HepG2 (cell line): ENCODE results near the gene MYCBPAP. TPM values are rescaled to one million over a fixed set of nuclear protein-coding genes. Genes with fewer than 3 reads are reported as not detected.

ENCODE experiments used
- ASH2L ChIP-seq: fragments of 300-600, 200-600 bp; sonication (generic); IDR thresholded peaks from 2 replicates; pipeline ENCODE4 v1.7.0; 2017; ENCODE audit warnings: low read depth, mild to moderate bottlenecking, moderate library complexity, mixed read lengths, low read length; ENCODE audit not compliant: insufficient read length
- BCL6 ChIP-seq: IDR thresholded peaks from 2 replicates; pipeline ENCODE4 v1.6.1; 2016; ENCODE audit warnings: missing genetic modification reagents, missing compliant biosample characterization
- KLF12 ChIP-seq: sonication (generic); formaldehyde crosslinking; IDR thresholded peaks from 2 replicates; pipeline ENCODE4 v1.4.0; 2020; ENCODE audit warnings: missing genetic modification reagents, borderline replicate concordance
- MYC ChIP-seq: sonication (generic); formaldehyde crosslinking; IDR thresholded peaks from 2 replicates; pipeline ENCODE4 v1.9.0; 2021; ENCODE audit warnings: missing genetic modification reagents, borderline replicate concordance
- PHB2 ChIP-seq: fragments of 450-650 bp; IDR thresholded peaks from 2 replicates; pipeline ENCODE4 v1.6.1; 2018; ENCODE audit not compliant: partially characterized antibody
- RARG ChIP-seq: sonication (generic); formaldehyde crosslinking; IDR thresholded peaks from 2 replicates; pipeline ENCODE4 v1.4.0; 2020; ENCODE audit warnings: low read depth, mild to moderate bottlenecking, missing genetic modification reagents
- RBM39 ChIP-seq: fragments of 200-400 bp; formaldehyde crosslinking; IDR thresholded peaks from one replicate; pipeline ENCODE4 v1.6.1; 2018; ENCODE audit warnings: antibody characterized with exemption, mild to moderate bottlenecking, low read depth, low read length; ENCODE audit not compliant: poor library complexity, severe bottlenecking
- SNAPC2 ChIP-seq: sonication (generic); formaldehyde crosslinking; IDR thresholded peaks from 2 replicates; pipeline ENCODE4 v1.8.1; 2022; ENCODE audit warnings: mild to moderate bottlenecking, missing genetic modification reagents
- SNRNP70 ChIP-seq: fragments of 200-400 bp; formaldehyde crosslinking; IDR thresholded peaks from 2 replicates; pipeline ENCODE4 v1.6.1; 2017; ENCODE audit warnings: mild to moderate bottlenecking, low read depth, low read length, moderate library complexity
- SP140L ChIP-seq: sonication (generic); formaldehyde crosslinking; IDR thresholded peaks from 2 replicates; pipeline ENCODE4 v1.4.0; 2020; ENCODE audit warnings: missing genetic modification reagents, borderline replicate concordance
- ZNF121 ChIP-seq: sonication (generic); formaldehyde crosslinking; IDR thresholded peaks from 2 replicates; pipeline ENCODE4 v1.5.0; 2020; ENCODE audit warnings: mild to moderate bottlenecking, missing genetic modification reagents
- ZNF124 ChIP-seq: sonication (generic); formaldehyde crosslinking; IDR thresholded peaks from 2 replicates; pipeline ENCODE4 v1.4.0; 2020; ENCODE audit warnings: missing genetic modification reagents
- ZNF33A ChIP-seq: sonication (generic); formaldehyde crosslinking; IDR thresholded peaks from 2 replicates; pipeline ENCODE4 v1.5.1; 2020; ENCODE audit warnings: missing genetic modification reagents, mild to moderate bottlenecking, moderate library complexity, borderline replicate concordance
- ZNF512 ChIP-seq: sonication (generic); formaldehyde crosslinking; IDR thresholded peaks from 2 replicates; pipeline ENCODE4 v1.4.0; 2020; ENCODE audit warnings: mild to moderate bottlenecking, missing genetic modification reagents
- ZNF598 ChIP-seq: sonication (generic); formaldehyde crosslinking; IDR thresholded peaks from 2 replicates; pipeline ENCODE4 v1.5.1; 2020; ENCODE audit warnings: mild to moderate bottlenecking, missing genetic modification reagents, borderline replicate concordance
- polyA plus RNA-seq, 8 experiments: library from polyadenylated mRNA; depleted of rRNA in 3 of 8; stranded (reverse) in 7 of 8; unstranded in 1 of 8; fragments of >200 nt; fragmentation: Illumina TruSeq in 4 of 8; extraction: Trizol in 4 of 8; gene quantifications; 2 replicates each; pipeline versions ENCODE4 v1.2.1 to v1.2.3, GENCODE V29; 2011 to 2016; ENCODE audit warnings: low read depth in 4 of 8, missing spikeins in 1 of 8, mixed read lengths in 1 of 8; ENCODE audit not compliant: insufficient read depth in 1 of 8
- total RNA-seq, 5 experiments: library from RNA; depleted of rRNA; stranded (reverse); fragments of >200 nt; fragmentation: Illumina TruSeq; extraction: Trizol; gene quantifications; 2 replicates each; pipeline ENCODE4 v1.2.3, GENCODE V29; 2016; ENCODE audit warnings: low read depth in 1 of 5
- TF ChIP-seq, protein P1 (sequence below): sonication (generic); formaldehyde crosslinking; IDR thresholded peaks from 2 replicates; pipeline ENCODE4 v1.4.0; 2020; ENCODE audit warnings: mild to moderate bottlenecking, low read depth, missing genetic modification reagents
- TF ChIP-seq, protein P2 (sequence below): sonication (generic); formaldehyde crosslinking; IDR thresholded peaks from 2 replicates; pipeline ENCODE4 v1.4.0; 2020; ENCODE audit warnings: missing genetic modification reagents, borderline replicate concordance
- TF ChIP-seq, protein P3 (sequence below): sonication (generic); formaldehyde crosslinking; IDR thresholded peaks from 2 replicates; pipeline ENCODE4 v1.8.0; 2022; ENCODE audit warnings: mild to moderate bottlenecking, missing genetic modification reagents; ENCODE audit not compliant: insufficient replicate concordance
- TF ChIP-seq, protein P4 (sequence below): sonication (generic); formaldehyde crosslinking; IDR thresholded peaks from 2 replicates; pipeline ENCODE4 v1.4.0; 2020; ENCODE audit warnings: mild to moderate bottlenecking, missing genetic modification reagents
- TF ChIP-seq, protein P5 (sequence below): sonication (generic); formaldehyde crosslinking; IDR thresholded peaks from 2 replicates; pipeline ENCODE4 v1.4.0; 2020; ENCODE audit warnings: missing genetic modification reagents

Gene MYCBPAP
- total and polyA plus RNA-seq, 2 of the 13 experiments (the other 11 are each of a cell fraction or from before 2014, with no cell fraction given) = 0.22 to 0.24 TPM

- TF ChIP-seq, protein P1, sequence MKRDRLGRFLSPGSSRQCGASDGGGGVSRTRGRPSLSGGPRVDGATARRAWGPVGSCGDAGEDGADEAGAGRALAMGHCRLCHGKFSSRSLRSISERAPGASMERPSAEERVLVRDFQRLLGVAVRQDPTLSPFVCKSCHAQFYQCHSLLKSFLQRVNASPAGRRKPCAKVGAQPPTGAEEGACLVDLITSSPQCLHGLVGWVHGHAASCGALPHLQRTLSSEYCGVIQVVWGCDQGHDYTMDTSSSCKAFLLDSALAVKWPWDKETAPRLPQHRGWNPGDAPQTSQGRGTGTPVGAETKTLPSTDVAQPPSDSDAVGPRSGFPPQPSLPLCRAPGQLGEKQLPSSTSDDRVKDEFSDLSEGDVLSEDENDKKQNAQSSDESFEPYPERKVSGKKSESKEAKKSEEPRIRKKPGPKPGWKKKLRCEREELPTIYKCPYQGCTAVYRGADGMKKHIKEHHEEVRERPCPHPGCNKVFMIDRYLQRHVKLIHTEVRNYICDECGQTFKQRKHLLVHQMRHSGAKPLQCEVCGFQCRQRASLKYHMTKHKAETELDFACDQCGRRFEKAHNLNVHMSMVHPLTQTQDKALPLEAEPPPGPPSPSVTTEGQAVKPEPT (CRISPR knock-in tag) = 0 out of 2 replicates have a peak, but pooled peaks have one; percentile 23
- TF ChIP-seq KLF12 (CRISPR knock-in tag) (peak; percentile 97), ZNF598 (no peak), BCL6 (peak; percentile 48; the same call in 1 of the 2 replicates), ZNF121 (CRISPR knock-in tag) (no peak), SNAPC2 (CRISPR knock-in tag) (0 out of 2 replicates have a peak, but pooled peaks have one; percentile 1), SP140L (CRISPR knock-in tag) (no peak), RARG (CRISPR knock-in tag) (no peak), MYC (peak; percentile 80), SNRNP70 (no peak), ASH2L (peak; percentile 64), ZNF124 (CRISPR knock-in tag) (peak; percentile 79), RBM39 (peak; percentile 29), PHB2 (no peak), ZNF512 (CRISPR knock-in tag) (peak; percentile 74; the same call in 1 of the 2 replicates), ZNF33A (CRISPR knock-in tag) (no peak)
- TF ChIP-seq, protein P2, sequence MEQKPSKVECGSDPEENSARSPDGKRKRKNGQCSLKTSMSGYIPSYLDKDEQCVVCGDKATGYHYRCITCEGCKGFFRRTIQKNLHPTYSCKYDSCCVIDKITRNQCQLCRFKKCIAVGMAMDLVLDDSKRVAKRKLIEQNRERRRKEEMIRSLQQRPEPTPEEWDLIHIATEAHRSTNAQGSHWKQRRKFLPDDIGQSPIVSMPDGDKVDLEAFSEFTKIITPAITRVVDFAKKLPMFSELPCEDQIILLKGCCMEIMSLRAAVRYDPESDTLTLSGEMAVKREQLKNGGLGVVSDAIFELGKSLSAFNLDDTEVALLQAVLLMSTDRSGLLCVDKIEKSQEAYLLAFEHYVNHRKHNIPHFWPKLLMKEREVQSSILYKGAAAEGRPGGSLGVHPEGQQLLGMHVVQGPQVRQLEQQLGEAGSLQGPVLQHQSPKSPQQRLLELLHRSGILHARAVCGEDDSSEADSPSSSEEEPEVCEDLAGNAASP (CRISPR knock-in tag) = peak; percentile 70; the same call in 1 of the 2 replicates
- TF ChIP-seq, protein P3, sequence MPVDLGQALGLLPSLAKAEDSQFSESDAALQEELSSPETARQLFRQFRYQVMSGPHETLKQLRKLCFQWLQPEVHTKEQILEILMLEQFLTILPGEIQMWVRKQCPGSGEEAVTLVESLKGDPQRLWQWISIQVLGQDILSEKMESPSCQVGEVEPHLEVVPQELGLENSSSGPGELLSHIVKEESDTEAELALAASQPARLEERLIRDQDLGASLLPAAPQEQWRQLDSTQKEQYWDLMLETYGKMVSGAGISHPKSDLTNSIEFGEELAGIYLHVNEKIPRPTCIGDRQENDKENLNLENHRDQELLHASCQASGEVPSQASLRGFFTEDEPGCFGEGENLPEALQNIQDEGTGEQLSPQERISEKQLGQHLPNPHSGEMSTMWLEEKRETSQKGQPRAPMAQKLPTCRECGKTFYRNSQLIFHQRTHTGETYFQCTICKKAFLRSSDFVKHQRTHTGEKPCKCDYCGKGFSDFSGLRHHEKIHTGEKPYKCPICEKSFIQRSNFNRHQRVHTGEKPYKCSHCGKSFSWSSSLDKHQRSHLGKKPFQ (CRISPR knock-in tag) = no peak
- TF ChIP-seq, protein P4, sequence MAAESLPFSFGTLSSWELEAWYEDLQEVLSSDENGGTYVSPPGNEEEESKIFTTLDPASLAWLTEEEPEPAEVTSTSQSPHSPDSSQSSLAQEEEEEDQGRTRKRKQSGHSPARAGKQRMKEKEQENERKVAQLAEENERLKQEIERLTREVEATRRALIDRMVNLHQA (CRISPR knock-in tag) = no peak
- TF ChIP-seq, protein P5, sequence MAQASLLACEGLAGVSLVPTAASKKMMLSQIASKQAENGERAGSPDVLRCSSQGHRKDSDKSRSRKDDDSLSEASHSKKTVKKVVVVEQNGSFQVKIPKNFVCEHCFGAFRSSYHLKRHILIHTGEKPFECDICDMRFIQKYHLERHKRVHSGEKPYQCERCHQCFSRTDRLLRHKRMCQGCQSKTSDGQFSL = peak; percentile 69
Observed at GRCh38 chr17:50547035-50547735, 38.9 kb downstream of the MYCBPAP start, which contains the start of gene SPATA20 (continued).
